SK-N-SH treated with all-trans-retinoic acid at 6 μM for 48 hours (cell line): ENCODE measurements around the gene FXYD6.
"Not testable (repeated sequence)": the region's sequence is repeated elsewhere in the genome, so short reads cannot be mapped to it uniquely, and the experiment has no call there.

Experiments
- ATAC-seq: fragments of 200-7000 bp; cut with Tn5 transposase; 3 replicates; pipeline ENCODE4 v1.9.1; 2020; ENCODE audit warnings: mild to moderate bottlenecking, moderate library complexity
- ARNTL ChIP-seq: fragments of 450-650 bp; formaldehyde crosslinking; IDR thresholded peaks from 2 replicates; pipeline ENCODE4 v1.5.0; 2020; ENCODE audit warnings: low read depth, mild to moderate bottlenecking, moderate library complexity, borderline replicate concordance
- BACH2 ChIP-seq: fragments of 250-450 bp; sonication (Bioruptor Pico); IDR thresholded peaks from 2 replicates; pipeline ENCODE4 v1.9.0; 2021; ENCODE audit warnings: mild to moderate bottlenecking, borderline replicate concordance
- CSDC2 ChIP-seq: fragments of 250-450 bp; sonication (Bioruptor Pico); IDR thresholded peaks from 2 replicates; pipeline ENCODE4 v1.5.0; 2020; ENCODE audit warnings: mild to moderate bottlenecking, moderate library complexity
- ESRRG ChIP-seq: fragments of 250-450 bp; sonication (Bioruptor Pico); IDR thresholded peaks from 2 replicates; pipeline ENCODE4 v1.6.1; 2021; ENCODE audit warnings: mild to moderate bottlenecking
- GLIS3 ChIP-seq: fragments of 250-450 bp; sonication (Bioruptor Pico); IDR thresholded peaks from 2 replicates; pipeline ENCODE4 v1.5.0; 2020; ENCODE audit warnings: mild to moderate bottlenecking, moderate library complexity
- PPARA ChIP-seq: fragments of 250-450 bp; sonication (Bioruptor Pico); IDR thresholded peaks from 2 replicates; pipeline ENCODE4 v1.5.0; 2020; ENCODE audit warnings: mild to moderate bottlenecking, borderline replicate concordance
- TCF4 ChIP-seq: fragments of 250-450 bp; sonication (Bioruptor Pico); IDR thresholded peaks from 2 replicates; pipeline ENCODE4 v1.8.0; 2021; ENCODE audit warnings: mild to moderate bottlenecking, moderate library complexity, borderline replicate concordance
- TOX ChIP-seq: fragments of 250-450 bp; sonication (Bioruptor Pico); IDR thresholded peaks from 2 replicates; pipeline ENCODE4 v1.8.0; 2021; ENCODE audit warnings: mild to moderate bottlenecking, moderate library complexity, borderline replicate concordance
- ZC3H10 ChIP-seq: fragments of 250-450 bp; sonication (Bioruptor Pico); IDR thresholded peaks from 2 replicates; pipeline ENCODE4 v1.5.1; 2021; ENCODE audit warnings: mild to moderate bottlenecking, moderate library complexity
- ZFP3 ChIP-seq: fragments of 250-450 bp; sonication (Bioruptor Pico); IDR thresholded peaks from 2 replicates; pipeline ENCODE4 v1.5.0; 2020; ENCODE audit warnings: mild to moderate bottlenecking, moderate library complexity
- ZFP30 ChIP-seq: fragments of 450-650 bp; formaldehyde crosslinking; IDR thresholded peaks from 2 replicates; pipeline ENCODE4 v1.5.0; 2022; ENCODE audit warnings: mild to moderate bottlenecking, moderate library complexity
- ZNF565 ChIP-seq: fragments of 450-650 bp; formaldehyde crosslinking; conservative IDR thresholded peaks from 2 replicates; pipeline ENCODE4 v1.5.0; 2020; ENCODE audit warnings: low read depth, mild to moderate bottlenecking, moderate library complexity
- ZNF8 ChIP-seq: fragments of 450-650 bp; formaldehyde crosslinking; IDR thresholded peaks from 2 replicates; pipeline ENCODE4 v1.5.0; 2020; ENCODE audit warnings: mild to moderate bottlenecking, moderate library complexity
- TF ChIP-seq, protein P1 (sequence below): fragments of 250-450 bp; sonication (Bioruptor Pico); IDR thresholded peaks from 2 replicates; pipeline ENCODE4 v1.5.1; 2021; ENCODE audit warnings: mild to moderate bottlenecking, moderate library complexity
- TF ChIP-seq, protein P2 (sequence below): fragments of 250-450 bp; sonication (Bioruptor Pico); IDR thresholded peaks from 2 replicates; pipeline ENCODE4 v1.5.1; 2020; ENCODE audit warnings: low read depth, mild to moderate bottlenecking, moderate library complexity
- TF ChIP-seq, protein P3 (sequence below): fragments of 250-450 bp; sonication (Bioruptor Pico); IDR thresholded peaks from 2 replicates; pipeline ENCODE4 v1.5.0; 2020; ENCODE audit warnings: mild to moderate bottlenecking, moderate library complexity
- TF ChIP-seq, protein P4 (sequence below): fragments of 250-450 bp; sonication (Bioruptor Pico); IDR thresholded peaks from 2 replicates; pipeline ENCODE4 v1.8.0; 2020; ENCODE audit warnings: mild to moderate bottlenecking, moderate library complexity, borderline replicate concordance

Gene FXYD6

DNA sequence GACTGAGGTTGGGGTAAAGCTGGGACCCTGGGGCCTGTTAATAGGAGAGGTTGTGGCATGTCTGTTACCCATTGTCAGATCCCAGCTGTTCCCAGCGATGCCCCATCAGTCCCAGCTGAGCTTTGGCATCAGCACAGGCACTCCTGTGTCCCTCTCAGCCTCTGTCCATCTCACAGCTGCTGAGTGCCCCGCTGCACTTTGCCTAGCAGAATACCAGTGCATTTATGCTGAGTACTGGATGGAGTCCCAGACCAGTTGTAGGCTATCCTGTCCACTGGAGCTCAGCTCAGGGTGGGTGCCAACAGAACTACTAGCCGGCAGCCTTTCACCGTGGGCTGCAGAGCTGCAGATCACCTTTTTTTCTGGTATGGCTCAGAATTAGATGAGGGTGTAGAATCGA is 9.9 kb downstream of the FXYD6 start:
- TF ChIP-seq CSDC2 (CRISPR knock-in tag), result no peak
- TF ChIP-seq, protein P1, sequence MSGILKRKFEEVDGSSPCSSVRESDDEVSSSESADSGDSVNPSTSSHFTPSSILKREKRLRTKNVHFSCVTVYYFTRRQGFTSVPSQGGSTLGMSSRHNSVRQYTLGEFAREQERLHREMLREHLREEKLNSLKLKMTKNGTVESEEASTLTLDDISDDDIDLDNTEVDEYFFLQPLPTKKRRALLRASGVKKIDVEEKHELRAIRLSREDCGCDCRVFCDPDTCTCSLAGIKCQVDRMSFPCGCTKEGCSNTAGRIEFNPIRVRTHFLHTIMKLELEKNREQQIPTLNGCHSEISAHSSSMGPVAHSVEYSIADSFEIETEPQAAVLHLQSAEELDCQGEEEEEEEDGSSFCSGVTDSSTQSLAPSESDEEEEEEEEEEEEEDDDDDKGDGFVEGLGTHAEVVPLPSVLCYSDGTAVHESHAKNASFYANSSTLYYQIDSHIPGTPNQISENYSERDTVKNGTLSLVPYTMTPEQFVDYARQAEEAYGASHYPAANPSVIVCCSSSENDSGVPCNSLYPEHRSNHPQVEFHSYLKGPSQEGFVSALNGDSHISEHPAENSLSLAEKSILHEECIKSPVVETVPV, result no peak
- no peak for TF ChIP-seq ZC3H10
- no peak for ATAC-seq

DNA sequence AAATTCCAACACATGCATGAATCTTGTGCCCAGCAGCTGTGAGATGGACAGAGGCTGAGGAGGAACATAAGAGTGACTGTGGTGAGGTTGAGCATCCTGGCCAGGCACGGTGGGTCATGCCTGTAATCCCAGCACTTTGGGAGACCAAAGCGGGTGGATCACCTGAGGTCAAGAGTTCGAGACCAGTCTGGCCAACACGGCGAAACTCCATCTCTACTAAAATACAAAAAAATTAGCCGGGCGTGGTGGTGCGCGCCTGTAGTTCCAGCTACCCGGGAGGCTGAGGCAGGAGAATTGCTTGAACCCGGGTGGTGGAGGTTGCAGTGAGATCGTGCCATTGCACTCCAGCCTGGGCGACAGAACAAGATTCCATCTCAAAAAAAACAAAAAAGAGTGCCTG is 10.9 kb downstream of the FXYD6 start:
- ATAC-seq, result not testable (repeated sequence)

DNA sequence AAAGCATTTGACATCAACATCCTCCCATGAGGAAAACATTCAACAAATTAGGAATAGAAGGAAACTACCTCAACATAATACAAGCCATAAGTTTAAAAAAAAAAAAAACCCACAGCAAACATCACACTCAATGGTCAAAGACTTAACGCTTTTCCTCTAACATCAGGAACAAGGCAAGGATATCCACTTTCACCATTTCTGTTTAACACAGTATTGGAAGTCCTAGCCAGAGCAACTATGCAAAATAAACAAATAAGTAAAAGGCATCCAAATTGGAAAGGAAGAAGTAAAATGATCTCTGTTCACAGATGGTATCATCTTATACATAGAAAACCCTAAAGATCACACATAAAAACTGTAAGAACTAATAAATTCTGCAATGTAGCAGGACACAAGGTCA is 13.1 kb downstream of the FXYD6 start:
- no peak for ATAC-seq
- TF ChIP-seq ZFP30 (CRISPR knock-in tag), result no peak
- TF ChIP-seq ZNF565 (CRISPR knock-in tag), result no peak
- TF ChIP-seq GLIS3, result no peak
- TF ChIP-seq ZC3H10, result no peak
- TF ChIP-seq, protein P2, sequence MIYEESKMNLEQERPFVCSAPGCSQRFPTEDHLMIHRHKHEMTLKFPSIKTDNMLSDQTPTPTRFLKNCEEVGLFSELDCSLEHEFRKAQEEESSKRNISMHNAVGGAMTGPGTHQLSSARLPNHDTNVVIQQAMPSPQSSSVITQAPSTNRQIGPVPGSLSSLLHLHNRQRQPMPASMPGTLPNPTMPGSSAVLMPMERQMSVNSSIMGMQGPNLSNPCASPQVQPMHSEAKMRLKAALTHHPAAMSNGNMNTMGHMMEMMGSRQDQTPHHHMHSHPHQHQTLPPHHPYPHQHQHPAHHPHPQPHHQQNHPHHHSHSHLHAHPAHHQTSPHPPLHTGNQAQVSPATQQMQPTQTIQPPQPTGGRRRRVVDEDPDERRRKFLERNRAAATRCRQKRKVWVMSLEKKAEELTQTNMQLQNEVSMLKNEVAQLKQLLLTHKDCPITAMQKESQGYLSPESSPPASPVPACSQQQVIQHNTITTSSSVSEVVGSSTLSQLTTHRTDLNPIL (CRISPR knock-in tag), result no peak
- no peak for TF ChIP-seq TOX (CRISPR knock-in tag)
- TF ChIP-seq, protein P3, sequence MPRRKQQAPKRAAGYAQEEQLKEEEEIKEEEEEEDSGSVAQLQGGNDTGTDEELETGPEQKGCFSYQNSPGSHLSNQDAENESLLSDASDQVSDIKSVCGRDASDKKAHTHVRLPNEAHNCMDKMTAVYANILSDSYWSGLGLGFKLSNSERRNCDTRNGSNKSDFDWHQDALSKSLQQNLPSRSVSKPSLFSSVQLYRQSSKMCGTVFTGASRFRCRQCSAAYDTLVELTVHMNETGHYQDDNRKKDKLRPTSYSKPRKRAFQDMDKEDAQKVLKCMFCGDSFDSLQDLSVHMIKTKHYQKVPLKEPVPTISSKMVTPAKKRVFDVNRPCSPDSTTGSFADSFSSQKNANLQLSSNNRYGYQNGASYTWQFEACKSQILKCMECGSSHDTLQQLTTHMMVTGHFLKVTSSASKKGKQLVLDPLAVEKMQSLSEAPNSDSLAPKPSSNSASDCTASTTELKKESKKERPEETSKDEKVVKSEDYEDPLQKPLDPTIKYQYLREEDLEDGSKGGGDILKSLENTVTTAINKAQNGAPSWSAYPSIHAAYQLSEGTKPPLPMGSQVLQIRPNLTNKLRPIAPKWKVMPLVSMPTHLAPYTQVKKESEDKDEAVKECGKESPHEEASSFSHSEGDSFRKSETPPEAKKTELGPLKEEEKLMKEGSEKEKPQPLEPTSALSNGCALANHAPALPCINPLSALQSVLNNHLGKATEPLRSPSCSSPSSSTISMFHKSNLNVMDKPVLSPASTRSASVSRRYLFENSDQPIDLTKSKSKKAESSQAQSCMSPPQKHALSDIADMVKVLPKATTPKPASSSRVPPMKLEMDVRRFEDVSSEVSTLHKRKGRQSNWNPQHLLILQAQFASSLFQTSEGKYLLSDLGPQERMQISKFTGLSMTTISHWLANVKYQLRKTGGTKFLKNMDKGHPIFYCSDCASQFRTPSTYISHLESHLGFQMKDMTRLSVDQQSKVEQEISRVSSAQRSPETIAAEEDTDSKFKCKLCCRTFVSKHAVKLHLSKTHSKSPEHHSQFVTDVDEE, result no peak
- TF ChIP-seq, protein P4, sequence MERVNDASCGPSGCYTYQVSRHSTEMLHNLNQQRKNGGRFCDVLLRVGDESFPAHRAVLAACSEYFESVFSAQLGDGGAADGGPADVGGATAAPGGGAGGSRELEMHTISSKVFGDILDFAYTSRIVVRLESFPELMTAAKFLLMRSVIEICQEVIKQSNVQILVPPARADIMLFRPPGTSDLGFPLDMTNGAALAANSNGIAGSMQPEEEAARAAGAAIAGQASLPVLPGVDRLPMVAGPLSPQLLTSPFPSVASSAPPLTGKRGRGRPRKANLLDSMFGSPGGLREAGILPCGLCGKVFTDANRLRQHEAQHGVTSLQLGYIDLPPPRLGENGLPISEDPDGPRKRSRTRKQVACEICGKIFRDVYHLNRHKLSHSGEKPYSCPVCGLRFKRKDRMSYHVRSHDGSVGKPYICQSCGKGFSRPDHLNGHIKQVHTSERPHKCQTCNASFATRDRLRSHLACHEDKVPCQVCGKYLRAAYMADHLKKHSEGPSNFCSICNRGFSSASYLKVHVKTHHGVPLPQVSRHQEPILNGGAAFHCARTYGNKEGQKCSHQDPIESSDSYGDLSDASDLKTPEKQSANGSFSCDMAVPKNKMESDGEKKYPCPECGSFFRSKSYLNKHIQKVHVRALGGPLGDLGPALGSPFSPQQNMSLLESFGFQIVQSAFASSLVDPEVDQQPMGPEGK, result no peak
- TF ChIP-seq ZFP3 (CRISPR knock-in tag), result no peak
- no peak for TF ChIP-seq ARNTL (CRISPR knock-in tag)
- TF ChIP-seq BACH2, result no peak

DNA sequence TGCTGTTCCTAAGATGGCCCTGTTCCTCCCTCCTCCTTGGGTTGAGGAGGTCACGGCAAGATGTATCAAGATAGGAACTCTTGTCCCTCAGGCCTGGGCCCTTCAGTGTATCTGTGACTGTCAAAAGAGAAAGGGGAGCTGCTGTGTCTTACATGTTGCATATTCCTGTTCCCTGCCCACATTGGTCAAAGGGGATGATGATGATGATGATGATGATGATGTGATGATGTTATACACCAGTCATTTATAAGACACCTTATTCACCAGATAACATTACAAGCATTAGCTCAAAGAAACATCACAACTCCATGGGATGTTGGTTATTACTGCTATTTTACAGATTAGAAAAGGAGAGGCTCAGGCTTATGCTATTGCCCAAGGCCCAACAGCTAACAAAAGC is 13.7 kb downstream of the FXYD6 start:
- TF ChIP-seq CSDC2 (CRISPR knock-in tag) (no peak), TOX (CRISPR knock-in tag) (no peak), ZC3H10 (no peak), PPARA (CRISPR knock-in tag) (no peak), ARNTL (CRISPR knock-in tag) (no peak), ESRRG (no peak), TCF4 (CRISPR knock-in tag) (no peak), ZFP30 (CRISPR knock-in tag) (no peak)
- TF ChIP-seq, protein P2 (CRISPR knock-in tag), result no peak
- ATAC-seq, result no peak

DNA sequence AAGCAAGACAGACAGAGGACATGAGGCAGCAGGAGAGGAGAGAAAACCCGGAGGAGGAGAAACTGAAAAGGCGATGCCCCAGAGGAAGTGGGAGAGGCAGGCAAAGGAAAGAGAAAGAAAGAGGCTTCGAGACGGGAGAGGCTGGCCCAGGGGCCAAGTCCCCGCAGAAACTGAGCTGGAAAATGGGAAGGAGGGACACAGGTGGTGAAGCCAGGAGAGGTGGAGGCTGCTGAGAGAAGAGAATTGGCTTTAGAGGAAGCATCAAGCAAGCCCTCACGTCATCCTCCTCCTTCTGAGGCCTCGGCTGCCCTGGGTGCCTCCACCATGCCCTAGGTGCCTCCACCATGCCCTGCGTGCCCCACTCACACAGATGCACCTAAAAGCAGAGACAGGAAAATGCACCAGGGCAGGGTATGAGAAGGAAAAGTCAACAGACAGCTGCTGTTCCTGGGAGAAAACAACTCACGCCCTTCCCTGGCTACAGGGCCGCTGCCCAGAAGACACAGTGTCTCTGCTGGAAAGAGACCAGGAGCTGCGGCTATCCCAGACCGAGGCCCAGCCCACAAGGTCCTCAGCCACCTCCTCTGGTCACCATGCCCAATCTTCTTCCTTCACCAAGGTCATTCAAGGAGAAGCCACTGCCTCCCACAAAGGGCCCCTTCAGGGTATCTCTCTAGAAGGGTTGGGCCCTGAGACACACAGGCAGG is 14.3 kb downstream of the FXYD6 start:
- TF ChIP-seq ZNF565 (CRISPR knock-in tag), result no peak
- TF ChIP-seq ZFP30 (CRISPR knock-in tag), result no peak
- TF ChIP-seq TOX (CRISPR knock-in tag), result no peak
- no peak for TF ChIP-seq ZNF8 (CRISPR knock-in tag)
- TF ChIP-seq, protein P4, result no peak
- no peak for ATAC-seq
